ENCODE results near the gene NOC2L. TPM values are rescaled to one million over a fixed set of nuclear protein-coding genes. Genes with fewer than 3 reads are reported as not detected.

Gene NOC2L
- total RNA-seq, 1 donor from 2014 or later: 69.8 TPM

GRCh38 chr1:955474-955873 is 3.6 kb downstream of the NOC2L start:
- peaks cover 31% of the 10 kb centered on the region for H3K36me3 Mint-ChIP-seq
- no peak overlapping the region for H3K27ac Mint-ChIP-seq
- H3K9me3 Mint-ChIP-seq: no peaks in the 10 kb centered on the region
- H3K27me3 Mint-ChIP-seq (ENCODE audit: low read depth): no peaks in the 10 kb centered on the region
- H3K4me1 Mint-ChIP-seq: peaks cover 11% of the 10 kb centered on the region
- H3K4me3 Mint-ChIP-seq: no peak overlapping the region
- TF ChIP-seq, protein P1, sequence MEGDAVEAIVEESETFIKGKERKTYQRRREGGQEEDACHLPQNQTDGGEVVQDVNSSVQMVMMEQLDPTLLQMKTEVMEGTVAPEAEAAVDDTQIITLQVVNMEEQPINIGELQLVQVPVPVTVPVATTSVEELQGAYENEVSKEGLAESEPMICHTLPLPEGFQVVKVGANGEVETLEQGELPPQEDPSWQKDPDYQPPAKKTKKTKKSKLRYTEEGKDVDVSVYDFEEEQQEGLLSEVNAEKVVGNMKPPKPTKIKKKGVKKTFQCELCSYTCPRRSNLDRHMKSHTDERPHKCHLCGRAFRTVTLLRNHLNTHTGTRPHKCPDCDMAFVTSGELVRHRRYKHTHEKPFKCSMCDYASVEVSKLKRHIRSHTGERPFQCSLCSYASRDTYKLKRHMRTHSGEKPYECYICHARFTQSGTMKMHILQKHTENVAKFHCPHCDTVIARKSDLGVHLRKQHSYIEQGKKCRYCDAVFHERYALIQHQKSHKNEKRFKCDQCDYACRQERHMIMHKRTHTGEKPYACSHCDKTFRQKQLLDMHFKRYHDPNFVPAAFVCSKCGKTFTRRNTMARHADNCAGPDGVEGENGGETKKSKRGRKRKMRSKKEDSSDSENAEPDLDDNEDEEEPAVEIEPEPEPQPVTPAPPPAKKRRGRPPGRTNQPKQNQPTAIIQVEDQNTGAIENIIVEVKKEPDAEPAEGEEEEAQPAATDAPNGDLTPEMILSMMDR (IDR thresholded peaks at IDR 0.05; ENCODE audit: unreplicated experiment): no peak
- no peak for DNase-seq (ENCODE audit: low spot score in 2 of 2, unreplicated experiment in 2 of 2)

- Mint-ChIP-seq H3K27ac (no peak overlapping the region), H3K27me3 (ENCODE audit: low read depth) (no peaks in the 10 kb centered on the region), H3K4me1 (peaks cover 11% of the 10 kb centered on the region), H3K9me3 (no peaks in the 10 kb centered on the region), H3K4me3 (no peak overlapping the region), H3K36me3 (peaks cover 36% of the 10 kb centered on the region)
- TF ChIP-seq, protein P1 (IDR thresholded peaks at IDR 0.05; ENCODE audit: unreplicated experiment): no peak
- no peak for DNase-seq (ENCODE audit: low spot score in 2 of 2, unreplicated experiment in 2 of 2)
Measured at GRCh38 chr1:954927-955326, 4.1 kb downstream of the NOC2L start.

- H3K27ac Mint-ChIP-seq: no peak overlapping the region
- H3K36me3 Mint-ChIP-seq: peaks cover 45% of the 10 kb centered on the region
- H3K4me3 Mint-ChIP-seq: no peak overlapping the region
- peaks cover 11% of the 10 kb centered on the region for H3K4me1 Mint-ChIP-seq
- no peak for DNase-seq (ENCODE audit: low spot score in 2 of 2, unreplicated experiment in 2 of 2)
- TF ChIP-seq, protein P1 (IDR thresholded peaks at IDR 0.05; ENCODE audit: unreplicated experiment): no peak
- H3K9me3 Mint-ChIP-seq: no peaks in the 10 kb centered on the region
- H3K27me3 Mint-ChIP-seq (ENCODE audit: low read depth): no peaks in the 10 kb centered on the region
Measured at GRCh38 chr1:953524-954320, 5.3 kb downstream of the NOC2L start.

- Mint-ChIP-seq H3K4me3 (no peak overlapping the region), H3K9me3 (no peaks in the 10 kb centered on the region), H3K4me1 (peaks cover 3% of the 10 kb centered on the region), H3K27me3 (ENCODE audit: low read depth) (no peaks in the 10 kb centered on the region), H3K27ac (no peak overlapping the region), H3K36me3 (peaks cover 49% of the 10 kb centered on the region)
- TF ChIP-seq, protein P1 (IDR thresholded peaks at IDR 0.05; ENCODE audit: unreplicated experiment): no peak
- DNase-seq (ENCODE audit: low spot score in 2 of 2, unreplicated experiment in 2 of 2): no peak
Measured at GRCh38 chr1:952603-953002, 6.5 kb downstream of the NOC2L start.

DNA sequence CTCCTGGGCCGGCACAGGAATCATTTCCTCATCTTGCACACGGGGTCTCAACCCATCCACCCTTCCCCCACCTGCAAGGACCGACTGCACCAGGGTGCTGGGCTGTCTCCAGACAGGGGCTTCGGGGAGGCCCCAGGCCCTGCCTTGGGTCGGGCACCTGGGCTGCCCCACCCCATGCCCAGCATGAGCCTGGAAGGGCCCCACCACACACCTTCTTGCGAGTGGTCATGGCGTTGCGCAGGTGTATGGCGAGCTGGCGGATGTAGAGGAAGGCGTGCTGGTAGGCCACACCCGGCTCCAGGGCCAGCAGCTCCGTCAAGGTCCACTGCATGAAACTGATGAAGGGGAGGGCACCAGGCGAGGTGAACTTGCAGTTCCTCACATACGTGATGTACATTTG is 6.9 kb downstream of the NOC2L start:
- TF ChIP-seq, protein P1 (IDR thresholded peaks at IDR 0.05; ENCODE audit: unreplicated experiment): no peak
- DNase-seq (ENCODE audit: low spot score in 2 of 2, unreplicated experiment in 2 of 2): no peak
- Mint-ChIP-seq H3K4me1 (no peaks in the 10 kb centered on the region), H3K4me3 (no peak overlapping the region), H3K27ac (no peak overlapping the region), H3K36me3 (peaks cover 51% of the 10 kb centered on the region), H3K9me3 (no peaks in the 10 kb centered on the region), H3K27me3 (ENCODE audit: low read depth) (no peaks in the 10 kb centered on the region)

Measured in mesothelial cell of epicardium (in vitro differentiated cells).